ENCODE data around the gene FTSJ3.

- TF ChIP-seq POLR2A (IDR thresholded peaks at IDR 0.05; ENCODE audit: low read length) (no peak), GATA1 (IDR thresholded peaks at IDR 0.05; ENCODE audit: low read depth, low read length) (no peak)
These were observed 13.3 kb upstream of the FTSJ3 start for GRCh38 chr17:63840591-63841349.

Measured in erythroblast (primary cell).